H1 (cell line): ENCODE data around the gene SLC35B1. TPM values are rescaled to one million over a fixed set of nuclear protein-coding genes. Genes with fewer than 3 reads are reported as not detected.

ENCODE experiments used
- CTCF ChIA-PET: fragments of 300-600 bp; sonication (Branson Sonifier 250); formaldehyde crosslinking; loops from one replicate; lab custom pipeline; 2021; ENCODE audit not compliant: partially characterized antibody; lab: Charles Lee
- POLR2A ChIA-PET: fragments of 300-600 bp; sonication (Branson Sonifier 250); formaldehyde crosslinking; loops from one replicate; lab custom pipeline; 2021; ENCODE audit warnings: inconsistent platforms; ENCODE audit not compliant: partially characterized antibody; lab: Charles Lee
- DNase-seq, 2 experiments: peaks; one replicate each; pipeline versions ENCODE4 v3.0.0 to v3.0.0-alpha.2; 2010 to 2022; ENCODE audit warnings: low spot score in 2 of 2, low read depth in 1 of 2, mixed read lengths in 1 of 2
- FAIRE-seq: peaks from 2 replicates; lab custom pipeline; 2011; peaks lifted over from hg19 to GRCh38; lab: Jason Lieb, UNC
- H2AFZ ChIP-seq: 2 replicates; pipeline ENCODE4 v1.8.1; 2012; ENCODE audit warnings: low read length, inconsistent platforms
- H2AK5ac ChIP-seq: 2 replicates; pipeline ENCODE4 v1.6.1; 2013; ENCODE audit warnings: low read depth, low read length
- H2BK120ac ChIP-seq: replicated peaks from 2 replicates; pipeline ENCODE3; 2013; ENCODE audit warnings: low read depth, low read length, inconsistent platforms
- H2BK12ac ChIP-seq: 2 replicates; pipeline ENCODE4 v1.6.1; 2013; ENCODE audit warnings: low read depth, low read length
- H2BK15ac ChIP-seq: 2 replicates; pipeline ENCODE4 v1.6.1; 2013; ENCODE audit warnings: low read length
- H2BK20ac ChIP-seq: 2 replicates; pipeline ENCODE4 v1.6.1; 2013; ENCODE audit warnings: low read length
- H2BK5ac ChIP-seq: 2 replicates; pipeline ENCODE4 v1.6.1; 2013; ENCODE audit warnings: low read depth, low read length
- H3K14ac ChIP-seq: 2 replicates; pipeline ENCODE4 v1.6.1; 2013; ENCODE audit warnings: inconsistent platforms; ENCODE audit not compliant: insufficient read length
- H3K18ac ChIP-seq: 2 replicates; pipeline ENCODE4 v1.6.1; 2013; ENCODE audit warnings: low read length; ENCODE audit errors: extremely low read depth
- H3K23ac ChIP-seq: 2 replicates; pipeline ENCODE4 v1.6.1; 2013; ENCODE audit warnings: inconsistent platforms; ENCODE audit not compliant: insufficient read length
- H3K23me2 ChIP-seq: 2 replicates; pipeline ENCODE4 v1.6.1; 2013; ENCODE audit warnings: low read depth, low read length
- H3K27ac ChIP-seq: 2 replicates; pipeline ENCODE4 v1.6.1; 2011; ENCODE audit warnings: low read depth, low read length, inconsistent platforms
- H3K27me3 ChIP-seq, 4 experiments: replicated peaks in 1 of 4; 1 replicate in 1 of 4; 2 replicates in 3 of 4; pipeline versions ENCODE4 v1.6.1 to v1.8.1; 2011 to 2013; ENCODE audit warnings: low read length in 3 of 4, mild to moderate bottlenecking in 3 of 4, inconsistent platforms in 2 of 4, mixed read lengths in 2 of 4, moderate library complexity in 1 of 4; ENCODE audit not compliant: control insufficient read depth in 3 of 4, insufficient read depth in 3 of 4; ENCODE audit errors: extremely low read depth in 1 of 4
- H3K36me3 ChIP-seq, 4 experiments: 2 replicates each; pipeline versions ENCODE4 v1.6.1 to v1.8.1; 2011 to 2013; ENCODE audit warnings: mild to moderate bottlenecking in 4 of 4, low read length in 3 of 4, moderate library complexity in 2 of 4, control low read depth in 1 of 4, inconsistent platforms in 1 of 4; ENCODE audit not compliant: insufficient read depth in 4 of 4, control insufficient read depth in 2 of 4
- H3K4ac ChIP-seq: replicated peaks from 2 replicates; pipeline ENCODE3; 2013; ENCODE audit warnings: low read length, low read depth, mixed read lengths, inconsistent platforms; ENCODE audit not compliant: insufficient read length
- H3K4me1 ChIP-seq, 4 experiments: replicated peaks in 1 of 4; 1 replicate in 1 of 4; 2 replicates in 3 of 4; pipeline versions ENCODE4 v1.6.1 to v1.8.1; 2011 to 2013; ENCODE audit warnings: low read length in 3 of 4, inconsistent platforms in 2 of 4, mixed read lengths in 1 of 4; ENCODE audit not compliant: insufficient read depth in 4 of 4, control insufficient read depth in 3 of 4
- H3K4me2 ChIP-seq, 2 experiments: 2 replicates each; pipeline versions ENCODE4 v1.6.1 to v1.8.1; 2011 to 2013; ENCODE audit warnings: low read depth in 2 of 2, low read length in 2 of 2, control low read depth in 1 of 2, inconsistent platforms in 1 of 2, mild to moderate bottlenecking in 1 of 2; ENCODE audit not compliant: insufficient read depth in 1 of 2
- H3K4me3 ChIP-seq, 4 experiments: fragments of 200-600, 300-600 bp in 1 of 4; sonication (generic), shearing (Covaris generic), sonication (Bioruptor Twin) in 1 of 4; 2 replicates each; pipeline versions ENCODE4 v1.5.1 to v1.8.1; 2011 to 2016; ENCODE audit warnings: low read length in 4 of 4, low read depth in 3 of 4, control low read depth in 2 of 4, inconsistent platforms in 2 of 4, mild to moderate bottlenecking in 2 of 4, mixed read lengths in 1 of 4, moderate library complexity in 1 of 4; ENCODE audit not compliant: insufficient read depth in 2 of 4; ENCODE audit errors: extremely low read depth in 1 of 4
- H3K56ac ChIP-seq: replicated peaks from 2 replicates; pipeline ENCODE3; 2013; ENCODE audit warnings: low read depth, mild to moderate bottlenecking, mixed read lengths, low read length, inconsistent platforms; ENCODE audit not compliant: insufficient read length
- H3K79me1 ChIP-seq: 2 replicates; pipeline ENCODE4 v1.6.1; 2013; ENCODE audit warnings: low read depth, low read length, control low read depth
- H3K79me2 ChIP-seq, 2 experiments: 2 replicates each; pipeline versions ENCODE4 v1.6.1 to v1.8.1; 2012 to 2013; ENCODE audit warnings: low read length in 2 of 2, mild to moderate bottlenecking in 2 of 2, inconsistent platforms in 1 of 2; ENCODE audit not compliant: insufficient read depth in 2 of 2, control insufficient read depth in 1 of 2
- H3K9ac ChIP-seq, 4 experiments: replicated peaks in 1 of 4; 1 replicate in 1 of 4; 2 replicates in 3 of 4; pipeline versions ENCODE4 v1.6.1 to v1.8.1; 2011 to 2013; ENCODE audit warnings: low read depth in 3 of 4, low read length in 3 of 4, control low read depth in 2 of 4, mild to moderate bottlenecking in 2 of 4, moderate library complexity in 2 of 4, inconsistent platforms in 1 of 4; ENCODE audit errors: extremely low read depth in 1 of 4
- H3K9me3 ChIP-seq, 2 experiments: 2 replicates each; pipeline versions ENCODE4 v1.6.1 to v1.8.1; 2012 to 2013; ENCODE audit warnings: mild to moderate bottlenecking in 2 of 2, moderate library complexity in 2 of 2, control low read depth in 1 of 2, inconsistent platforms in 1 of 2, low read depth in 1 of 2, low read length in 1 of 2, mixed read lengths in 1 of 2; ENCODE audit not compliant: insufficient read depth in 2 of 2
- H4K20me1 ChIP-seq, 2 experiments: replicated peaks in 1 of 2; 2 replicates each; pipeline versions ENCODE3 to v1.8.1; 2011 to 2013; ENCODE audit warnings: inconsistent platforms in 2 of 2, low read length in 2 of 2, mild to moderate bottlenecking in 1 of 2; ENCODE audit not compliant: insufficient read depth in 2 of 2, control insufficient read depth in 1 of 2
- H4K5ac ChIP-seq: 2 replicates; pipeline ENCODE4 v1.6.1; 2013; ENCODE audit warnings: low read length, low read depth, mixed read lengths, inconsistent platforms; ENCODE audit not compliant: insufficient read length
- H4K8ac ChIP-seq: 2 replicates; pipeline ENCODE4 v1.8.0; 2013; ENCODE audit warnings: mild to moderate bottlenecking, moderate library complexity, low read length, inconsistent platforms; ENCODE audit not compliant: insufficient read depth; ENCODE audit errors: extremely low read depth
- H4K91ac ChIP-seq: replicated peaks from 2 replicates; pipeline ENCODE3; 2013; ENCODE audit warnings: low read length, mixed read lengths, inconsistent platforms; ENCODE audit not compliant: insufficient read length
- CTBP2 ChIP-seq: IDR thresholded peaks from 2 replicates; pipeline ENCODE4 v1.7.0; 2011; ENCODE audit warnings: borderline replicate concordance, mild to moderate bottlenecking, moderate library complexity, mixed read lengths, low read length; ENCODE audit not compliant: insufficient read depth, insufficient read length
- EP300 ChIP-seq, 2 experiments: IDR thresholded peaks; 1 replicate in 1 of 2; 2 replicates in 1 of 2; pipeline ENCODE4 v1.6.1; 2011 to 2012; ENCODE audit warnings: low read depth in 2 of 2, low read length in 2 of 2, mild to moderate bottlenecking in 2 of 2, borderline replicate concordance in 1 of 2, inconsistent platforms in 1 of 2, moderate library complexity in 1 of 2
- PHF8 ChIP-seq: fragments of 200-600 bp; sonication (generic); conservative IDR thresholded peaks from 2 replicates; pipeline ENCODE4 v1.7.1; 2012; ENCODE audit warnings: low read depth, mild to moderate bottlenecking, inconsistent platforms, low read length, moderate library complexity
- SAP30 ChIP-seq: fragments of 300-600 bp; sonication (generic); IDR thresholded peaks from 2 replicates; pipeline ENCODE4 v1.7.1; 2012; ENCODE audit warnings: low read length, moderate library complexity, mild to moderate bottlenecking, inconsistent platforms; ENCODE audit not compliant: insufficient read depth, insufficient replicate concordance
- SIRT6 ChIP-seq: IDR thresholded peaks from one replicate; pipeline ENCODE4 v1.7.1; 2012; ENCODE audit warnings: low read length, inconsistent platforms
- SIX5 ChIP-seq: IDR thresholded peaks from 2 replicates; pipeline ENCODE4 v1.6.1; 2011; ENCODE audit warnings: mild to moderate bottlenecking, low read depth, low read length
- TBP ChIP-seq: IDR thresholded peaks from 2 replicates; pipeline ENCODE4 v1.6.1; 2011; ENCODE audit warnings: low read depth, low read length, improper control_type of control experiment
- ZNF274 ChIP-seq: IDR thresholded peaks from 2 replicates; pipeline ENCODE4 v1.7.0; 2012; ENCODE audit warnings: low read length, borderline replicate concordance; ENCODE audit errors: extremely low read depth
- WGBS, 2 experiments: shearing (Covaris generic) in 1 of 2; methylation state at CpG; one replicate each; pipeline versions ENCODE4 v1.1.6 to v1.1.7; 2013 to 2015; ENCODE audit warnings: low lambda C conversion rate in 2 of 2, mixed read lengths in 2 of 2, inconsistent platforms in 1 of 2, low coverage in 1 of 2, missing lambda C conversion rate in 1 of 2; ENCODE audit not compliant: insufficient replicate concordance in 2 of 2, insufficient coverage in 1 of 2, insufficient read length in 1 of 2; ENCODE audit errors: extremely low coverage in 1 of 2, missing lambda C conversion rate in 1 of 2; 5-methylcytosine and 5-hydroxymethylcytosine counted together
- polyA plus RNA-seq, 7 experiments: library from polyadenylated mRNA; depleted of rRNA in 3 of 7; stranded (reverse) in 5 of 7; unstranded in 2 of 7; fragments of >200 nt in 5 of 7; fragments of 200-250 nt in 2 of 7; gene quantifications; 1 replicate in 5 of 7; 2 replicates in 1 of 7; 4 replicates in 1 of 7; pipeline versions ENCODE4 v1.2.1 to v1.2.3, GENCODE V29; 2011 to 2013; ENCODE audit warnings: missing spikeins in 2 of 7, mixed read lengths in 2 of 7
- total RNA-seq: library from RNA; stranded (reverse); fragmentation: NEBNext Ultra II Directional; extraction: Animal tissue kit (Norgen Biotek cat#: 25700); gene quantifications from 2 replicates; pipeline ENCODE4 v1.2.1, GENCODE V29; 2021
- TF ChIP-seq, protein P1 (sequence below): IDR thresholded peaks from 2 replicates; pipeline ENCODE4 v1.6.1; 2012; ENCODE audit warnings: inconsistent platforms

The SLC35B1 gene
- total and polyA plus RNA-seq, 2 of the 8 experiments (the other 6 are each of a cell fraction or from before 2014, with no cell fraction given): 56.5 to 87.7 TPM

GRCh38 chr17:49677933-49678847 lies 29.6 kb downstream of the SLC35B1 start, which contains the start of gene SPOP:
SPOP (minus strand) TSS chr17:49678097; CDS start chr17:49622810, 55,287 bp downstream.
- Histone ChIP-seq H3K9ac (peak within 1 kb of the TSS; percentile 70 to 75 (median 74)), H3K27me3 (peaks cover 0 to 2% (median 0%) of the 10 kb centered on the region in 4 experiments; a peak in 2 of 7 replicates), H3K79me1 (peaks cover 4% of the 10 kb centered on the region), H3K56ac (peak within 1 kb of the TSS; percentile 77), H2BK15ac (no peak within 1 kb of the TSS), H3K23ac (no peak within 1 kb of the TSS), H4K20me1 (no peaks in the 10 kb centered on the region), H3K27ac (peak within 1 kb of the TSS; percentile 69), H4K91ac (no peak within 1 kb of the TSS), H3K4me3 (peak within 1 kb of the TSS; percentile 63 to 78 (median 68)), H3K4ac (peak within 1 kb of the TSS; percentile 89), H3K23me2 (peaks cover 5% of the 10 kb centered on the region; the same call in 1 of the 2 replicates), H2BK12ac (peak within 1 kb of the TSS; percentile 50; the same call in 1 of the 2 replicates), H2AFZ (0 out of 2 replicates have a peak within 1 kb of the TSS, but pooled peaks have one; percentile 38), H3K18ac (peak within 1 kb of the TSS; percentile 88), H2BK120ac (no peak within 1 kb of the TSS), H3K4me1 (no peaks in the 10 kb centered on the region; a peak in 1 of 7 replicates), H2BK20ac (no peak within 1 kb of the TSS), H3K4me2 (peak within 1 kb of the TSS; percentile 76 to 90), H3K79me2 (peaks cover 6 to 38% of the 10 kb centered on the region in 2 experiments), H2BK5ac (peak within 1 kb of the TSS; percentile 83; the same call in 1 of the 2 replicates), H2AK5ac (no peak within 1 kb of the TSS), H3K14ac (no peak within 1 kb of the TSS), H4K8ac (peak within 1 kb of the TSS; percentile 77), H3K36me3 (no peaks in the 10 kb centered on the region; a peak in 1 of 8 replicates), H3K9me3 (no peaks in the 10 kb centered on the region; a peak in 2 of 4 replicates), H4K5ac (peak within 1 kb of the TSS; percentile 46)
- CTCF ChIA-PET: interaction anchor here (1.6 kb wide), 2 partner anchors 23 to 26 kb away, joined by 5 to 8 read pairs; no protein-coding TSS in a partner anchor
- 29% methylated on average over 33 of the region's 53 CpGs; no CpG with 5 or more reads in 1 of the 2 experiments for WGBS, 2 experiments
- DNase-seq (peak; percentile 99 to 100), FAIRE-seq (no peak)
- POLR2A ChIA-PET: interaction anchor here (0.6 to 1.2 kb wide), 7 partner anchors 13 to 107 kb away, joined by 3 to 4 read pairs (median 4); partner anchors contain the start of gene FAM117A
- TF ChIP-seq SAP30: no peak
- no peak for TF ChIP-seq TBP
- TF ChIP-seq CTBP2: no peak
- no peak for TF ChIP-seq ZNF274
- TF ChIP-seq SIX5: no peak
- TF ChIP-seq PHF8: no peak
- TF ChIP-seq SIRT6: no peak
- TF ChIP-seq, protein P1, sequence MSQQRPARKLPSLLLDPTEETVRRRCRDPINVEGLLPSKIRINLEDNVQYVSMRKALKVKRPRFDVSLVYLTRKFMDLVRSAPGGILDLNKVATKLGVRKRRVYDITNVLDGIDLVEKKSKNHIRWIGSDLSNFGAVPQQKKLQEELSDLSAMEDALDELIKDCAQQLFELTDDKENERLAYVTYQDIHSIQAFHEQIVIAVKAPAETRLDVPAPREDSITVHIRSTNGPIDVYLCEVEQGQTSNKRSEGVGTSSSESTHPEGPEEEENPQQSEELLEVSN: peak; percentile 100
- no peak for TF ChIP-seq EP300 (IDR thresholded peaks at IDR 0.05; ENCODE audit: borderline replicate concordance in 1 of 2, low read depth in 2 of 2, low read length in 2 of 2)
